ENCODE measurements around the gene EYA4.

Gene EYA4

GRCh38 chr6:133501675-133502270, 260.6 kb downstream of the EYA4 start:
- Histone ChIP-seq H3K4me3 (ENCODE audit: low read depth, low read length, poor library complexity, severe bottlenecking) (no peak overlapping the region), H3K9me3 (ENCODE audit: low read length) (no peaks in the 10 kb centered on the region), H2AFZ (ENCODE audit: low read length) (no peak overlapping the region), H3K4me1 (ENCODE audit: insufficient read depth, low read length, severe bottlenecking) (no peaks in the 10 kb centered on the region), H3K27me3 (ENCODE audit: insufficient read depth, low read length) (no peaks in the 10 kb centered on the region), H3F3A (ENCODE audit: insufficient read depth, low read length) (no peaks in the 10 kb centered on the region), H3K79me2 (ENCODE audit: insufficient read depth, low read length) (no peaks in the 10 kb centered on the region), H3K4me2 (ENCODE audit: low read length) (no peak overlapping the region), H3K27ac (ENCODE audit: low read depth, low read length, poor library complexity, severe bottlenecking) (no peak overlapping the region), H4K20me1 (ENCODE audit: insufficient read depth, low read length) (no peaks in the 10 kb centered on the region), H3K9ac (ENCODE audit: low read length) (no peak overlapping the region), H3K36me3 (ENCODE audit: insufficient read depth, low read length) (no peaks in the 10 kb centered on the region), H3K9me2 (ENCODE audit: low read depth, low read length) (no peaks in the 10 kb centered on the region)
- TF ChIP-seq EZH2 (IDR thresholded peaks at IDR 0.05; ENCODE audit: borderline replicate concordance, low read length) (no peak), CTCF (IDR thresholded peaks at IDR 0.05; ENCODE audit: low read length) (no peak)

- Histone ChIP-seq H3K4me2 (ENCODE audit: low read length) (no peak overlapping the region), H3K36me3 (ENCODE audit: insufficient read depth, low read length) (no peaks in the 10 kb centered on the region), H3K9ac (ENCODE audit: low read length) (no peak overlapping the region), H3K9me3 (ENCODE audit: low read length) (no peaks in the 10 kb centered on the region), H2AFZ (ENCODE audit: low read length) (no peak overlapping the region), H3K27me3 (ENCODE audit: insufficient read depth, low read length) (no peaks in the 10 kb centered on the region), H3K4me1 (ENCODE audit: insufficient read depth, low read length, severe bottlenecking) (no peaks in the 10 kb centered on the region), H3K9me2 (ENCODE audit: low read depth, low read length) (no peaks in the 10 kb centered on the region), H3K27ac (ENCODE audit: low read depth, low read length, poor library complexity, severe bottlenecking) (no peak overlapping the region), H3F3A (ENCODE audit: insufficient read depth, low read length) (no peaks in the 10 kb centered on the region), H4K20me1 (ENCODE audit: insufficient read depth, low read length) (no peaks in the 10 kb centered on the region), H3K79me2 (ENCODE audit: insufficient read depth, low read length) (no peaks in the 10 kb centered on the region), H3K4me3 (ENCODE audit: low read depth, low read length, poor library complexity, severe bottlenecking) (no peak overlapping the region)
- TF ChIP-seq EZH2 (IDR thresholded peaks at IDR 0.05; ENCODE audit: borderline replicate concordance, low read length) (no peak), CTCF (IDR thresholded peaks at IDR 0.05; ENCODE audit: low read length) (no peak)
Observed at GRCh38 chr6:133502441-133503335, 261.5 kb downstream of the EYA4 start.

DNA sequence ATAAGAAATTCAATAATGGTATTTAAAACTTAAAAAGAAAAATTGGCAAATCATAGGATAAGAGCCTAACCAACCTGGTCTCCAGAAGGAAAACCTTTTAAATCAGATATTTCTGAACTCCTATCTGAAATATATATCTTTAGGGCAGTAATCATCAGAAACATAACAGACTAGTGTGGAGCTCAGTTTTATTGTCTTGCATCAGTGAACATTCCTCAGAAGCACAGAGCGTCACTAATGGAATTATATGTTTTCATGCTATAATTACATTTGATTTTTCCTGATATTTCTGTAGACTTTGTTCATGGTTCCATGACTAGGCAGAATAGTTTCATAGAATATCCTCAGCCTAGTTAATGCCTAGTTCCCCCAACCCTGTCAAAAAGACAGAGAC, 262.2 kb downstream of the EYA4 start:
- H3K36me3 ChIP-seq (ENCODE audit: insufficient read depth, low read length): no peaks in the 10 kb centered on the region
- no peaks in the 10 kb centered on the region for H3K9me2 ChIP-seq (ENCODE audit: low read depth, low read length)
- H3K4me2 ChIP-seq (ENCODE audit: low read length): no peak overlapping the region
- no peaks in the 10 kb centered on the region for H3K9me3 ChIP-seq (ENCODE audit: low read length)
- H3K27ac ChIP-seq (ENCODE audit: low read depth, low read length, poor library complexity, severe bottlenecking): no peak overlapping the region
- no peaks in the 10 kb centered on the region for H3K79me2 ChIP-seq (ENCODE audit: insufficient read depth, low read length)
- H3K9ac ChIP-seq (ENCODE audit: low read length): no peak overlapping the region
- no peaks in the 10 kb centered on the region for H4K20me1 ChIP-seq (ENCODE audit: insufficient read depth, low read length)
- no peak overlapping the region for H3K4me3 ChIP-seq (ENCODE audit: low read depth, low read length, poor library complexity, severe bottlenecking)
- TF ChIP-seq EZH2 (IDR thresholded peaks at IDR 0.05; ENCODE audit: borderline replicate concordance, low read length) (no peak), CTCF (IDR thresholded peaks at IDR 0.05; ENCODE audit: low read length) (no peak)
- H3K27me3 ChIP-seq (ENCODE audit: insufficient read depth, low read length): no peaks in the 10 kb centered on the region
- no peaks in the 10 kb centered on the region for H3F3A ChIP-seq (ENCODE audit: insufficient read depth, low read length)
- no peak overlapping the region for H2AFZ ChIP-seq (ENCODE audit: low read length)
- no peaks in the 10 kb centered on the region for H3K4me1 ChIP-seq (ENCODE audit: insufficient read depth, low read length, severe bottlenecking)
